SK-N-SH (cell line): ENCODE data around the gene RHAG. TPM values are rescaled to one million over a fixed set of nuclear protein-coding genes. Genes with fewer than 3 reads are reported as not detected.

Source experiments
- CTCF ChIA-PET: fragments of 300-600, 350-600 bp; formaldehyde crosslinking; extraction: SDS; loops from one replicate; lab custom pipeline; 2021; lab: Yijun Ruan, JAX
- POLR2A ChIA-PET: fragments of 350-600 bp; sonication (Branson Sonifier 250); formaldehyde crosslinking; extraction: SDS; loops from one replicate; lab custom pipeline; 2020; ENCODE audit warnings: antibody characterized with exemption, inconsistent platforms; lab: Yijun Ruan, JAX
- DNase-seq: peaks from one replicate; pipeline ENCODE4 v3.0.0; 2012
- H2AFZ ChIP-seq: fragments of 200-600 bp; sonication (generic); 2 replicates; pipeline ENCODE4 v1.8.1; 2016; ENCODE audit warnings: antibody characterized with exemption, mild to moderate bottlenecking, low read depth
- H3F3A ChIP-seq: fragments of 200-600 bp; sonication (generic); replicated peaks from 2 replicates; pipeline ENCODE3; 2016; ENCODE audit warnings: antibody characterized with exemption, mild to moderate bottlenecking; ENCODE audit not compliant: insufficient read depth
- H3K27ac ChIP-seq, 2 experiments: fragments of 200-500 bp in 1 of 2; fragments of 200-600 bp in 1 of 2; sonication (Bioruptor generic) in 1 of 2; sonication (generic), shearing (Covaris generic) in 1 of 2; 2 replicates each; pipeline versions ENCODE4 v1.5.1 to v1.6.1; 2014 to 2016; ENCODE audit warnings: low read depth in 2 of 2, inconsistent platforms in 1 of 2, low read length in 1 of 2, mild to moderate bottlenecking in 1 of 2, mixed read lengths in 1 of 2
- H3K27me3 ChIP-seq: fragments of 200-600 bp; sonication (generic), shearing (Covaris generic); 2 replicates; pipeline ENCODE4 v1.6.1; 2016; ENCODE audit warnings: mixed run types; ENCODE audit not compliant: insufficient read depth
- H3K36me3 ChIP-seq, 2 experiments: fragments of 200-500 bp in 1 of 2; fragments of 200-600 bp in 1 of 2; sonication (Bioruptor generic) in 1 of 2; sonication (generic) in 1 of 2; replicated peaks in 1 of 2; 2 replicates each; pipeline versions ENCODE3 to v1.5.1; 2014 to 2016; ENCODE audit warnings: low read length in 1 of 2, mild to moderate bottlenecking in 1 of 2; ENCODE audit not compliant: insufficient read depth in 2 of 2, control insufficient read depth in 1 of 2
- H3K4me1 ChIP-seq, 2 experiments: fragments of 200-500 bp in 1 of 2; fragments of 200-600 bp in 1 of 2; sonication (Bioruptor generic) in 1 of 2; sonication (generic), shearing (Covaris generic) in 1 of 2; 2 replicates each; pipeline versions ENCODE4 v1.5.1 to v1.6.1; 2014 to 2016; ENCODE audit warnings: low read depth in 1 of 2, low read length in 1 of 2, mixed run types in 1 of 2; ENCODE audit not compliant: insufficient read depth in 2 of 2, control insufficient read depth in 1 of 2
- H3K4me2 ChIP-seq: fragments of 200-600 bp; sonication (generic), shearing (Covaris generic); 2 replicates; pipeline ENCODE4 v1.6.1; 2017; ENCODE audit warnings: mixed run types
- H3K4me3 ChIP-seq, 2 experiments: fragments of 200-500 bp in 1 of 2; fragments of 200-600 bp in 1 of 2; sonication (Bioruptor generic) in 1 of 2; sonication (generic), shearing (Covaris generic) in 1 of 2; 2 replicates each; pipeline versions ENCODE4 v1.5.1 to v1.8.1; 2014 to 2016; ENCODE audit warnings: low read depth in 2 of 2, inconsistent platforms in 1 of 2, low read length in 1 of 2, mild to moderate bottlenecking in 1 of 2, mixed read lengths in 1 of 2, moderate library complexity in 1 of 2
- H3K79me2 ChIP-seq: fragments of 200-600 bp; sonication (generic); 2 replicates; pipeline ENCODE4 v1.8.1; 2017; ENCODE audit warnings: mild to moderate bottlenecking; ENCODE audit not compliant: insufficient read depth
- H3K9ac ChIP-seq: fragments of 200-600 bp; sonication (generic); 2 replicates; pipeline ENCODE4 v1.6.1; 2017; ENCODE audit warnings: mixed run types
- H3K9me2 ChIP-seq: fragments of 200-600 bp; sonication (generic); 2 replicates; pipeline ENCODE4 v1.6.1; 2017; ENCODE audit warnings: mixed run types
- H3K9me3 ChIP-seq: fragments of 200-600 bp; sonication (generic); 2 replicates; pipeline ENCODE4 v1.6.1; 2017; ENCODE audit warnings: mixed run types, mild to moderate bottlenecking, moderate library complexity
- H4K20me1 ChIP-seq: fragments of 200-600 bp; sonication (generic); 2 replicates; pipeline ENCODE4 v1.6.1; 2017; ENCODE audit warnings: mild to moderate bottlenecking, mixed run types; ENCODE audit not compliant: insufficient read depth
- ELF1 ChIP-seq: IDR thresholded peaks from 2 replicates; pipeline ENCODE4 v1.4.0; 2012
- FOXJ3 ChIP-seq: sonication (generic); formaldehyde crosslinking; IDR thresholded peaks from 2 replicates; pipeline ENCODE4 v1.5.1; 2020; ENCODE audit warnings: mild to moderate bottlenecking, missing genetic modification reagents
- MEF2A ChIP-seq: IDR thresholded peaks from 2 replicates; pipeline ENCODE4 v1.4.0; 2012; ENCODE audit warnings: low read depth, borderline replicate concordance
- NFIC ChIP-seq: IDR thresholded peaks from 2 replicates; pipeline ENCODE4 v1.4.0; 2012; ENCODE audit warnings: borderline replicate concordance
- NRF1 ChIP-seq: IDR thresholded peaks from 2 replicates; pipeline ENCODE4 v1.6.1; 2012; ENCODE audit warnings: low read depth, mild to moderate bottlenecking, low read length
- RCOR1 ChIP-seq: fragments of 150-350 bp; IDR thresholded peaks from 2 replicates; pipeline ENCODE4 v1.6.1; 2017; ENCODE audit warnings: antibody characterized with exemption, low read length
- RFX5 ChIP-seq: IDR thresholded peaks from 2 replicates; pipeline ENCODE4 v1.6.1; 2012; ENCODE audit warnings: mild to moderate bottlenecking, improper control_type of control experiment, low read length
- RXRA ChIP-seq: IDR thresholded peaks from 2 replicates; pipeline ENCODE4 v1.4.0; 2012; ENCODE audit warnings: low read depth, mild to moderate bottlenecking, borderline replicate concordance
- TEAD4 ChIP-seq: IDR thresholded peaks from 2 replicates; pipeline ENCODE4 v1.4.0; 2012; ENCODE audit warnings: mild to moderate bottlenecking, borderline replicate concordance; ENCODE audit not compliant: insufficient read depth
- USF1 ChIP-seq: IDR thresholded peaks from 2 replicates; pipeline ENCODE4 v1.4.0; 2012; ENCODE audit warnings: low read depth, borderline replicate concordance
- ZBTB33 ChIP-seq: IDR thresholded peaks from 2 replicates; pipeline ENCODE4 v1.4.0; 2012; ENCODE audit warnings: low read depth, borderline replicate concordance
- WGBS: methylation state at CpG from one replicate; pipeline ENCODE4 v1.1.6; 2017; ENCODE audit warnings: low lambda C conversion rate; 5-methylcytosine and 5-hydroxymethylcytosine counted together
- polyA plus RNA-seq, 3 experiments: library from polyadenylated mRNA; depleted of rRNA; stranded (reverse); fragments of >200 nt; gene quantifications; 2 replicates each; pipeline ENCODE4 v1.2.3, GENCODE V29; 2012
- TF ChIP-seq, protein P1 (sequence below): IDR thresholded peaks from 2 replicates; pipeline ENCODE4 v1.6.1; 2012; ENCODE audit warnings: mild to moderate bottlenecking, low read depth, low read length, moderate library complexity
- TF ChIP-seq, protein P2 (sequence below): IDR thresholded peaks from 2 replicates; pipeline ENCODE4 v1.4.0; 2012; ENCODE audit warnings: low read depth
- TF ChIP-seq, protein P3 (sequence below): fragments of 150-350 bp; IDR thresholded peaks from 2 replicates; pipeline ENCODE4 v1.6.1; 2016; ENCODE audit warnings: mild to moderate bottlenecking, low read depth, low read length

Gene RHAG
- polyA plus RNA-seq, 1 of the 3 experiments (the other 2 are of a cell fraction): not detected

DNA sequence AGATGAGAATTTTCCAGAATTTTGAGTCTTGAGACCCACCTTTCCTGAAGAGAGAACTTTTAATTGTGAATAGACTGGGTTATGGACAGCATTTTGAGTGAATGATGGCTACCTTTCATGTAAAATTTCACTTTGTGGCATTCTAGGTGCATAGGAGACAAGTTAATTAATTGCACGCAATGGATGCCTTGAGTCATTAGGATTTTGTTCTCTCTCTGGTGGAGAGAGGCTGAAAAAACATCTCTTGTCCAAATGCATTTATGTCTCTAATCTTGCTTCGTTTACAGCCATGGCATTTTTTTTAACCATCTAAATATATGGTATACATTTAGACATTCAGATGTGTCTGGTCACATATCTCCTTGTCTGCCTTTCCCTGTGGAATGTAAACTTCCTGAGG is 3.1 kb downstream of the RHAG start:
- H3K4me1 ChIP-seq: no peaks in the 10 kb centered on the region
- H3K27me3 ChIP-seq: peaks cover 6% of the 10 kb centered on the region
- H4K20me1 ChIP-seq: no peaks in the 10 kb centered on the region
- no peak overlapping the region for H3K27ac ChIP-seq
- no peaks in the 10 kb centered on the region for H3K36me3 ChIP-seq
- H3K4me2 ChIP-seq: no peak overlapping the region
- no peak overlapping the region for H3K9ac ChIP-seq
- TF ChIP-seq, protein P1, sequence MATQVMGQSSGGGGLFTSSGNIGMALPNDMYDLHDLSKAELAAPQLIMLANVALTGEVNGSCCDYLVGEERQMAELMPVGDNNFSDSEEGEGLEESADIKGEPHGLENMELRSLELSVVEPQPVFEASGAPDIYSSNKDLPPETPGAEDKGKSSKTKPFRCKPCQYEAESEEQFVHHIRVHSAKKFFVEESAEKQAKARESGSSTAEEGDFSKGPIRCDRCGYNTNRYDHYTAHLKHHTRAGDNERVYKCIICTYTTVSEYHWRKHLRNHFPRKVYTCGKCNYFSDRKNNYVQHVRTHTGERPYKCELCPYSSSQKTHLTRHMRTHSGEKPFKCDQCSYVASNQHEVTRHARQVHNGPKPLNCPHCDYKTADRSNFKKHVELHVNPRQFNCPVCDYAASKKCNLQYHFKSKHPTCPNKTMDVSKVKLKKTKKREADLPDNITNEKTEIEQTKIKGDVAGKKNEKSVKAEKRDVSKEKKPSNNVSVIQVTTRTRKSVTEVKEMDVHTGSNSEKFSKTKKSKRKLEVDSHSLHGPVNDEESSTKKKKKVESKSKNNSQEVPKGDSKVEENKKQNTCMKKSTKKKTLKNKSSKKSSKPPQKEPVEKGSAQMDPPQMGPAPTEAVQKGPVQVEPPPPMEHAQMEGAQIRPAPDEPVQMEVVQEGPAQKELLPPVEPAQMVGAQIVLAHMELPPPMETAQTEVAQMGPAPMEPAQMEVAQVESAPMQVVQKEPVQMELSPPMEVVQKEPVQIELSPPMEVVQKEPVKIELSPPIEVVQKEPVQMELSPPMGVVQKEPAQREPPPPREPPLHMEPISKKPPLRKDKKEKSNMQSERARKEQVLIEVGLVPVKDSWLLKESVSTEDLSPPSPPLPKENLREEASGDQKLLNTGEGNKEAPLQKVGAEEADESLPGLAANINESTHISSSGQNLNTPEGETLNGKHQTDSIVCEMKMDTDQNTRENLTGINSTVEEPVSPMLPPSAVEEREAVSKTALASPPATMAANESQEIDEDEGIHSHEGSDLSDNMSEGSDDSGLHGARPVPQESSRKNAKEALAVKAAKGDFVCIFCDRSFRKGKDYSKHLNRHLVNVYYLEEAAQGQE: no peak
- TF ChIP-seq ZBTB33 (no peak), FOXJ3 (CRISPR knock-in tag) (no peak), ELF1 (no peak), RXRA (no peak), RFX5 (no peak), TEAD4 (no peak), RCOR1 (no peak)
- TF ChIP-seq, protein P2, sequence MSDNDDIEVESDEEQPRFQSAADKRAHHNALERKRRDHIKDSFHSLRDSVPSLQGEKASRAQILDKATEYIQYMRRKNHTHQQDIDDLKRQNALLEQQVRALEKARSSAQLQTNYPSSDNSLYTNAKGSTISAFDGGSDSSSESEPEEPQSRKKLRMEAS: no peak
- no peaks in the 10 kb centered on the region for H3F3A ChIP-seq
- no peak overlapping the region for H3K4me3 ChIP-seq
- no peaks in the 10 kb centered on the region for H3K9me2 ChIP-seq
- no peak overlapping the region for H2AFZ ChIP-seq
- DNase-seq: no peak
- no peaks in the 10 kb centered on the region for H3K79me2 ChIP-seq
- CTCF ChIA-PET: no interaction called here
- H3K9me3 ChIP-seq: no peaks in the 10 kb centered on the region
- 10% methylated on average over 2 of the region's 2 CpGs for WGBS
- POLR2A ChIA-PET: no interaction called here

DNA sequence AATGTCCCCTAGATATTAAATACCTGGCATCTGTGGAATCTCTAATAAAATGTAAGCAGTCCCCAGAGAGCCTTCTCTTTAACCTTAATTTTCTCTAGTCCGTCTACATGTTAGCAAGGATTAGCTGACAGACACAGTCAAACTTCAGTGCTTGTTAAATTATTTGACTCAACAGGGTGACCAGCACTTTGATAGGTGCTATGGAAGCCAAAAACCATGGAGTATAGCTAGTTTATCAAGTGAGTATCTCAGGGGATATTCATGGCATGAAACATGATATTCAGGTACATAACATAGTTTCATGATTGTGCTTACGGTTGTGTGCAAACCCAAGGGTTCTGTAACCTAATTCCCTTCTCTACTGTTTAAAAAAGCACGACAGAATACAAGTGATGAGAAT is 3.9 kb downstream of the RHAG start:
- WGBS: 8% methylated on average over 3 of the region's 3 CpGs
- no peaks in the 10 kb centered on the region for H3K4me1 ChIP-seq
- CTCF ChIA-PET: no interaction called here
- no peaks in the 10 kb centered on the region for H3F3A ChIP-seq
- H3K27ac ChIP-seq: no peak overlapping the region
- no peaks in the 10 kb centered on the region for H3K79me2 ChIP-seq
- H4K20me1 ChIP-seq: no peaks in the 10 kb centered on the region
- no peaks in the 10 kb centered on the region for H3K9me2 ChIP-seq
- H2AFZ ChIP-seq: no peak overlapping the region
- no peak for TF ChIP-seq NRF1
- TF ChIP-seq USF1: no peak
- TF ChIP-seq MEF2A: no peak
- no peak for TF ChIP-seq ZBTB33
- no peak for TF ChIP-seq NFIC
- TF ChIP-seq, protein P3, sequence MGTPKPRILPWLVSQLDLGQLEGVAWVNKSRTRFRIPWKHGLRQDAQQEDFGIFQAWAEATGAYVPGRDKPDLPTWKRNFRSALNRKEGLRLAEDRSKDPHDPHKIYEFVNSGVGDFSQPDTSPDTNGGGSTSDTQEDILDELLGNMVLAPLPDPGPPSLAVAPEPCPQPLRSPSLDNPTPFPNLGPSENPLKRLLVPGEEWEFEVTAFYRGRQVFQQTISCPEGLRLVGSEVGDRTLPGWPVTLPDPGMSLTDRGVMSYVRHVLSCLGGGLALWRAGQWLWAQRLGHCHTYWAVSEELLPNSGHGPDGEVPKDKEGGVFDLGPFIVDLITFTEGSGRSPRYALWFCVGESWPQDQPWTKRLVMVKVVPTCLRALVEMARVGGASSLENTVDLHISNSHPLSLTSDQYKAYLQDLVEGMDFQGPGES: no peak
- TF ChIP-seq, all 33 proteins: peak for 0
- no peak overlapping the region for H3K4me2 ChIP-seq
- H3K36me3 ChIP-seq: no peaks in the 10 kb centered on the region
- H3K9me3 ChIP-seq: no peaks in the 10 kb centered on the region
- no peak overlapping the region for H3K9ac ChIP-seq
- POLR2A ChIA-PET: no interaction called here
- peaks cover 14% of the 10 kb centered on the region for H3K27me3 ChIP-seq
- H3K4me3 ChIP-seq: no peak overlapping the region
- DNase-seq: no peak
